HG02678 (cell line): ENCODE results near the gene ZNHIT1.
"Not testable (repeated sequence)": the region's sequence is repeated elsewhere in the genome, so short reads cannot be mapped to it uniquely, and the experiment has no call there.

Source experiments
- ATAC-seq: cut with Tn5 transposase; IDR thresholded peaks from one replicate; pipeline ENCODE4 v1.9.1; 2021; ENCODE audit warnings: mild to moderate bottlenecking, moderate library complexity; ENCODE audit not compliant: unreplicated experiment

The ZNHIT1 gene

GRCh38 chr7:101186844-101187428 is 31.0 kb upstream of the ZNHIT1 start:
- no peak for ATAC-seq

GRCh38 chr7:101189109-101189508 is 28.9 kb upstream of the ZNHIT1 start:
- no peak for ATAC-seq

DNA sequence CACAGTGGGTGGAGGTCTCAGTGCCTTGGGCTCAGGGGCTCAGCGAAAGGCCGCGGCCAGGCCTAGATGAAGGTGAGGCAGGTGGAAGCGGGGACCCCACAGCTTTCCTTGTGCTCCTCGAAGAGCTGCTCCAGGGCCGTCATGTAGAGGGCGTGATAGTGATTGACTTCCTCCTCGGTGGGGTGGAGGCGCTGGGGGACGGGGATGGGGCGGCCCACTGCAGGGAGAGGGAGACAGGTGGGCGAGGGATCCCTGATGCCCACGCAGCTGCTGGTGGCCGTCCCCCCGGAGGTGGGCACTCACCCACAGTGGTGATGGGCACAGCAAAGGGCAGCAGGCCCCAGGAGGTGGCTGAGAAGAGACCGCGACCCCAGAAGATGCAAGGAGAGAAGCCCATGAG is 22.1 kb upstream of the ZNHIT1 start:
- no peak for ATAC-seq

- no peak for ATAC-seq
Measured at GRCh38 chr7:101197991-101198390, 20.0 kb upstream of the ZNHIT1 start.

- ATAC-seq: no peak
Measured at GRCh38 chr7:101198476-101198875, 19.5 kb upstream of the ZNHIT1 start.

DNA sequence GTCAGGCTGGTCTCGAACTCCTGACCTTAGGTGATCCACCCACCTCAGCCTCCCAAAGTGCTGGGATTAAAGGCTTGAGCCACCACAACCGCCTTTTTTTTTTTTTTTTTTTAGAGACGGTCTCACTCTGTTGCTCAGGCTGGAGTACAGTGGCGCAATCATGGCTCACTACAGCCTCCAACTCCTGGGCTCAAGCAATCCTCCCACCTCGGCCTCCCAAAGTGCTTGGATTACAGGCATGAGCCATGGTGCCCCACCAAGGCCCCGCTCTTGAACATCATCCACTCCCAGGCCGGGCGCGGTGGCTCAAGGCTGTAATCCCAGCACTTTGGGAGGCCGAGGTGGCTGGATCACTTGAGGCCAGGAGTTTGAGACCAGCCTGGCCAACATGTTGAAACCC is 18.4 kb upstream of the ZNHIT1 start:
- not testable (repeated sequence) for ATAC-seq

DNA sequence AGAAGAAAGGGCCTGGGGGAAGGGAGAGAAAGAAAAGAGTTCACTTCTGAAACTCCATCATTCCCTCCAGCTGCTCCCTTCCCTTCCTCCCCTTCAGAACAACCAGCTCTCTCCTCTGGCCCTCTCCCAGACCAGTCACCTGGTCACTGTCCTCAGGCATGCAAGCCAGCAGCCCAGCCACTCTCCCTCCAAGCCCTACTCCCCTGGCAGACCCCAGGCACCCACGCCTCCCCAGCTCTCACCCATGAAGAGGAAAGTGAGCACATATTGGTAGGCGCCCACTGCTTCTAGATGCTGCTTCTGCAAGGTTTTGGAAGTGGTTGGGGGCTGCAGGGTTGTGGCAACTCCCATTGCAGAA is 17.5 kb upstream of the ZNHIT1 start:
- ATAC-seq: no peak

- ATAC-seq: no peak
Measured at GRCh38 chr7:101200862-101201599, 16.9 kb upstream of the ZNHIT1 start, which contains the start of gene MOGAT3. Gene MOGAT3, minus strand, starts transcription at chr7:101201036. Its CDS starts 182 bp downstream, at chr7:101200854.

- ATAC-seq: no peak
Measured at GRCh38 chr7:101201695-101202602, 16.0 kb upstream of the ZNHIT1 start.

- no peak for ATAC-seq
Measured at GRCh38 chr7:101202603-101202918, 15.4 kb upstream of the ZNHIT1 start.

DNA sequence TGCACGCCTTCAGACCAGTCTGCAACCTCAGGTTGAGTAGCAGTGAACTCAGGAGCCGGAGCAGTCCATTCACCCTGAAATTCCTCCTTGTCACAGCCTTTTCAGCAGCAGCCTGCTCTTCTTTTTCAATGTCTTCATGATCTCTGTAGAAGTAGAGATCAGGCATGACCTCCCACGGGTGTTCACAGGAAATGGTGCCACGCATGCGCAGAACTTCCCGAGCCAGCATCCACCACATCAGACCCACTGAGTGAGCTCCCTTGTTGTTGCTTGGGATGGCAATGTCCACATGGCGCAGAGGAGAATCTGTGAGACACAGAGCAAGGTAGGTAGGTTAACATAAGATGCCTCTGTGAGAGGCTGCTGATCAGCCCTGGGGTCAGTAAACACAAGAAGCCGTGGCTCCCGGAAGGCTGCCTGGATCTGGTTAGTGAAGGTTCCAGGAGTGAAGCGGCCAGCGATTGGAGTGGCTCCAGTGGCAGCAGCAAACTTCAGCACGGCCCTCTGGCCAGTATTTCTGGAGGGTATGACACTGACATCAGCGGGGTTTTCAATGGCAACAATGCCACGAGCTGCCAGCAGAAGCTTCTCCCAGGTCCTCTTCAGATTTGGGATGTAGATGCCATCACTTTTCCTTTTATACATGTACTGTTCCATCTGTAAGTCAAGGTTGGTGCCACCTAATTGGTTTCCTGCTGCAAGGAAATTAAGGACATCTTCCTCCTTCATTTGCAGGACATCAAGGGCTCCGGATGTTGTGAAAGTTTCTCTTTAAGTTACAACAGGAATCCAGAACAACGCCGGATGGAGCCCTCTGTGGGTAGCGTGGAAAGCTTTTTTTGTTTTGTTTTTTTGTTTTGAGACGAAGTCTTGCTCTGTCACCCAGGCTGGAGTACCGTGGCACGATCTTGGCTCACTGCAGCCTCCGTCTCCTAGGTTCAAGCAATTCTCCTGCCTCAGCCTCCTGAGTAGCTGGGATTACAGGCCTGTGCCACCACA is 13.9 kb upstream of the ZNHIT1 start:
- ATAC-seq: not testable (repeated sequence)

GRCh38 chr7:101205901-101206664 is 11.9 kb upstream of the ZNHIT1 start:
- ATAC-seq: no peak

- no peak for ATAC-seq
Measured at GRCh38 chr7:101206665-101207042, 11.3 kb upstream of the ZNHIT1 start.

DNA sequence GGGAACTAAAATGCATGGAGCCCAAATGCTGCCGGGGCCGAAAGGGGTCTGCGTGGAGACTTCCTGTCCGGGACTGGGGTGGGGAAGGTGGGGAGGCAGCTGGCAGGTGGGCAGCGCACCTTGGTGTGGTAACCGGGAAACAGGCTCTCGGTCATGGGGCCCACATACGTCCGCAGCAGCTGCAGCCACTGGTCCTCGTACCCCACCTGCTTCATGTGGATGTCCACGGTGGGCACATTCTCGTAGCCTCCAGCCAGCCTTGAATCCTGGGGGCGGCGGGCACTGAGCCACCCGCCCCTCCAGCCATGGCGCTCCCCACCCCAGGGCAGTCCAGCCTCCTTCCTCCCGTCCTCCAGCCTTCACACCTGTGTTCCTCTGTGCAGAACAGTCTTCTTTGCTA is 10.5 kb upstream of the ZNHIT1 start:
- no peak for ATAC-seq

- no peak for ATAC-seq
Measured at GRCh38 chr7:101208794-101209193, 9.2 kb upstream of the ZNHIT1 start.

DNA sequence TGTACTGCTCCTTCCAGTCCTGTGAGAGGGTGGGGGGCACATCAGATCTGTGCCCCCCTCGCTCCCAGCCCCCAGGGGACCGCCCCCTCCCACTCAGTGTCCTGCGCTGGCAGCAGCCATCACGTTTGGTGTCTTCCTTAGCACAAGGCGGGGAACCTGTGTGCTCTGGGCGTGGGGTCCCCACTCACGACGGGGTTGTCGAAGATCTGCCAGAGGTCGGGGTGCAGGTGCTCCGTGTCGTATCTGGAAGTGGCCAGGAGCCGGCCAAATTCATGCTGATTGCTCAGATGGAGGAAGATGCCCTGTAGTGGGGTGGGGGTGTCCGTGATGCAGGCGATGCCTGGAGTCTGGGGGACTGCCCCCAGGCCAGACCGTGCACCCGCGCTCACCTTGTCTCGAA is 7.8 kb upstream of the ZNHIT1 start:
- no peak for ATAC-seq

- no peak for ATAC-seq
Measured at GRCh38 chr7:101211501-101211900, 6.5 kb upstream of the ZNHIT1 start.

DNA sequence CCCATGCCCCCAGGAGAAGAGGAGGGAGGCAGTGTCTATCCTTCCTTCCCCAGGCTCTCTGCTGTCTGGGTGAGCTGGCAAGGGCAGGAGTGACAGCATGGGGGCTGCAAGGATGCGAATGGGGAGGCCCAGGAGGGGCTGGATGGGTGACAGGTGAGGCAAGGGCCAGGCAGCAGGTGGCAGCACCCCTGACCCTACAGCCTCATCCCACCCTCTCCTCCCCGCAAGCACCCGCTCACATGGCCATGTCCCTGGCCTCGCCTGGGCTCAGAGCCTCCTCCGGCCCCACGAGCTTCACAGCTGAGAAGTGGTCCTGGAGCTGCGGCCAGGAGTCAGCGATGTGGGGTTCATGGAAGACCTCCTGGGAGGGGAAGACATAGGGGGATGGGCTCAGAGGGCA is 6.0 kb upstream of the ZNHIT1 start:
- ATAC-seq: no peak

GRCh38 chr7:101216001-101216859 is 1.7 kb upstream of the ZNHIT1 start:
- ATAC-seq: no peak
